DND-41 (cell line): ENCODE data around the gene VPS54.

Experiments used
- EZH2 ChIP-seq: IDR thresholded peaks from 3 replicates; pipeline ENCODE4 v1.6.1; 2012; ENCODE audit warnings: borderline replicate concordance, low read depth, mild to moderate bottlenecking, moderate library complexity, low read length, inconsistent platforms; ENCODE audit not compliant: severe bottlenecking
- TF ChIP-seq, protein P1 (sequence below): IDR thresholded peaks from 2 replicates; pipeline ENCODE4 v1.5.1; 2012; ENCODE audit warnings: borderline replicate concordance, low read length, moderate library complexity, mild to moderate bottlenecking; ENCODE audit not compliant: poor library complexity, severe bottlenecking; ENCODE audit errors: extremely low read depth

DNA sequence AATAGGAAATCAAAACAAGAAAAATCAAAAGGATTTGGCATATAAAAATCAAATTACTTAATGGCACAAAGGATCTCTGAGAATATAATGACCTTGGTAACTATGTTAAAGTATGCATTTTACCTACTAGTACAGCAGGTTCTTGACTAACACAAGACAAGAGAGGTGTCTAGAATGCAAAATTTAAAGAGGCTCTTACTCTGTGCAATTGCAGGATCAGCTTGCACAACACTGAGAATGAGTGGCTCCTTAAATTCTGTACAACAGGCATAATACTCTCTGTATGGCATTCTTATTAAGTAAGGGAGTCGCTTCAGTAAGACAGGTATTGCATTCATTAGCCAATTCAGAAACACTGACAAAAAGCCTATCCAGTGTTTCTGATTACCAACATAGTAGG lies 104.9 kb downstream of the VPS54 start:
- TF ChIP-seq, protein P1, sequence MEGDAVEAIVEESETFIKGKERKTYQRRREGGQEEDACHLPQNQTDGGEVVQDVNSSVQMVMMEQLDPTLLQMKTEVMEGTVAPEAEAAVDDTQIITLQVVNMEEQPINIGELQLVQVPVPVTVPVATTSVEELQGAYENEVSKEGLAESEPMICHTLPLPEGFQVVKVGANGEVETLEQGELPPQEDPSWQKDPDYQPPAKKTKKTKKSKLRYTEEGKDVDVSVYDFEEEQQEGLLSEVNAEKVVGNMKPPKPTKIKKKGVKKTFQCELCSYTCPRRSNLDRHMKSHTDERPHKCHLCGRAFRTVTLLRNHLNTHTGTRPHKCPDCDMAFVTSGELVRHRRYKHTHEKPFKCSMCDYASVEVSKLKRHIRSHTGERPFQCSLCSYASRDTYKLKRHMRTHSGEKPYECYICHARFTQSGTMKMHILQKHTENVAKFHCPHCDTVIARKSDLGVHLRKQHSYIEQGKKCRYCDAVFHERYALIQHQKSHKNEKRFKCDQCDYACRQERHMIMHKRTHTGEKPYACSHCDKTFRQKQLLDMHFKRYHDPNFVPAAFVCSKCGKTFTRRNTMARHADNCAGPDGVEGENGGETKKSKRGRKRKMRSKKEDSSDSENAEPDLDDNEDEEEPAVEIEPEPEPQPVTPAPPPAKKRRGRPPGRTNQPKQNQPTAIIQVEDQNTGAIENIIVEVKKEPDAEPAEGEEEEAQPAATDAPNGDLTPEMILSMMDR = no peak
- no peak for TF ChIP-seq EZH2
